GM18517 (cell line): Measurements from ENCODE around the gene SLC2A9.
"Not testable (repeated sequence)": the region's sequence is repeated elsewhere in the genome, so short reads cannot be mapped to it uniquely, and the experiment has no call there.

Experiments
- ATAC-seq: cut with Tn5 transposase; IDR thresholded peaks from one replicate; pipeline ENCODE4 v1.9.1; 2021; ENCODE audit warnings: mild to moderate bottlenecking, moderate library complexity; ENCODE audit not compliant: unreplicated experiment

The SLC2A9 gene

DNA sequence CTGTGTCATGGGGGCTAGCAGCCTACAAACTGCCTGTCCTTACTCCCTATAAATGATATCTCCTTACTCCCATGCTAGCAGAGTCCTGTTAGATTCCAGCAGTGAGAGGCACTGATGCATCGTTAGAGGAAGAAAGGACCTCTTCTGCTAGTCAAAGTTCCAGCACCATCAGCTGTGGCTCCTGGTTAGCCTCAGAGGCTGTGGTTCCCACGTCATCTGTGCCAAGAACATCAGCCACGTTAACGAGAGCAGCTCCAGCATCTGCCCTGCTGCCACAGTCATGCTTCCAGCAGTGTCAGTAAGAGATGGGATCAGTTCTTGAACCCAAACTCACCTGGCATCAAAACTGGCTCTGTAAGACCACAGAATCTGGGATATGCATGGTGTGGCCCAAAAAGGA is 88.5 kb downstream of the SLC2A9 start:
- no peak for ATAC-seq

DNA sequence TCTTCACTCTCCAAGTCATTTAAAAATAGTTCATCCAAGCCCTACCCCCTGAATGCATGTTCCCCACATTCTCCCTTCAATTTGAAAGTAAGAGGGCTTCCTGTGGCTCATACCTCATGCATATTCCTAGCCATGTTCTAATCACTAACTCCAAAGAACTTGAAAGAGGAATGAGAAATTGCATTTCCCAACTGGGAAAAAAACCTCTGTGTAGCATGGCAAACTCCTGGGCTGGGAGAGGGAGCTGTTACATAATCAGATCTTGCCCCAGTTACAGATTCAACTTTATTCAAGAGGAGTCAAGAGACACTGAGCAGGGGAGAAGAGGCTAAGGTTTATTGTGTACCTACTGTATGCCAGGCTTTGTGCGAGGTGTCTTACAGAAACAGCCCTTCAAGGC is 90.2 kb downstream of the SLC2A9 start:
- no peak for ATAC-seq

DNA sequence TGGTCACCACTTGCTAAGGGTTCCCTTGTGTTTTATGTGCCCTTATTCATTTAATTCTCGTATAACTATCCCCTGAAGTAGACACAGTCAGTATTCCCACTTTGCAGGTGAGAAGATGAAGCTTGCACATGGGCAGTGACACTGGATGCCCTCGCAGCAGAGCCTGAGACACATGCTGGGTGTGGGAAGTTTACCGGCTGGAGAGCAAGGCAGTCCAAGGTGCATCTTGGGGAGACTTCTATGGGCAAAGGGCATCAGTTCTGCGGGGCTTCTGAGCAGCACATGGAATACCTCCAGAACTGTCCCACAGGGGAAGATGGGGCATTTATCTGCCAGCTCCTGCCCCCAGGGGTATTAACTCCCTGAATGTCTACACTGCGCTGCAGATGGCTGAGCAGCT is 92.2 kb downstream of the SLC2A9 start:
- no peak for ATAC-seq

DNA sequence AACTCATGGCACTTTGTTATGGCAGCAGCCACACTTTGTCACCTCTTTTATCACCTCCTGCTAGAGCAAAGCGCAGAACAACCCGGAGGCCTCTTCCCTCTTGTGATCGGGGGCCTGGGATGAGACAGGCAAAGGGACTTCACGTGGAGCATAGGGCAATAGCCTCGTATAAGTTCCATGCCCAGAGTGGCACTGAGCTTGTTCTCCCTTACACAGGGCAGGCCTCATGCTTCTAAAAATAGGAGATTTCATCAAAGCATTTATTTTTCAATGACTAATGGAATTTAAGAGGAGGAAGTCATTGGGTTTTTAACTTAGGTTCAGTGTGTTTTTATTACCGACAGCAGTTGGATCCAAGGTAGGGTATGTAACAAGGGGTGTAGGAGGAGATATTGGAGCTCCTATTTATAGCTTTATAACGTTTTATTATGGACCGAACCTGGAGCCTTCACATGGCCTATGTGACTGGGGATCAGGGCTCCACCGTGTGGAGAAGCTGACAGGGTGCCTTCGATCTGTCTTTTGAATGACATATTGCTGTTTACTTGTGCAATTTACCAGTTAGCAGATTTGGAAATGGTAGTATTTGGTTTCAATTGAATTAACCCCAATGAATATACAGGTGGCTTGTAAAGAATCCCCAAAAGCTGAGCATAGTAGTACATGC is 93.8 kb downstream of the SLC2A9 start:
- no peak for ATAC-seq

DNA sequence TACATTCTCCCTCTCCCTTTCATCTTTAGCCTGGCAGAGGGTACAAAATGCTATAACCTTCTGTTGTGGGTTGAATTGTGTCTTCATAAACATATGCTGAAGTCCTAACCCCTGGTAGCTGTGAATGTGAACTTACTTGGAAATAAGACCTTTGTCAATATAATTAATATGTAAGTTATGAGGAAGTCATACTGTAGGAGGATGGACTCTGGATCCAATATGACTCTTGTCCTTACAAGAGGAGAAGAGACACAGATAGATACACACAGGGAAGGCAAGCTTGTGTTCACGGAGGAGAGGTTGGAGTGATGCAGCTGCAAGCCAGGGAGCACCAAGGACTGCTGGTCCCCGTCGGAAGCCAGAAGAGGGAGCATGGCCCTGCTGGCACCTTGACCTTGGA is 94.7 kb downstream of the SLC2A9 start:
- ATAC-seq, result no peak

DNA sequence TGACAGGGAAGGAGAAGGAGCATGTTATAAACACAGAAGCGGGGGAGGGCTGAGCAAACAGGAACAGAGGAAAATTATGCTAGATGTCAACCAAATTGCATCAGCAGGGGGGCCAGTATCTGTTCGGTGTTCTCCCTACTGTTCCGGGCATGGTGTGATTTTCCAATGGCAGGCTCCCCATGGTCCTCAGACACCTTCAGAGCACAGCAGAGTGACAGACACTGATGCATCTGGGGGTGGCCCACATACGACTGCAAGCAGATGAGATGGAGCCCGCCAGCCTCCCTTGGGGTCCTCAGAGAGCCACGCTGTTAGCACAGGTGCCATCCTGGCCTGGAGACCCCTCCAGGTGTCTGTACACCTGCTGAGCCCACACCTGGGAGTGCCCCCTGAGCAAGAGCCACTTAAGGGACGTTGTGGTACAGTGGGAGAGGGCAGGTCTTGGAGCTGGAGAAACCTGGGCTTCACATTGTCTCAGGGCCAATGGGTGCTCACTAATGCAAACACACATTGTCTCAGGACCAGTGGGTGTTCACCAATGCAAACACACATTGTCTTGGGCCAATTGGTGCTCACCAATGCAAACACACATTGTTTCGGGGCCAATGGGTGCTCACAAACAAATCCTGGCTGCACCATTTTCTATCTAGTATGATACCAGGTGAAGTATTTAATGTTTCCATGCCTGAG is 95.4 kb downstream of the SLC2A9 start:
- no peak for ATAC-seq

DNA sequence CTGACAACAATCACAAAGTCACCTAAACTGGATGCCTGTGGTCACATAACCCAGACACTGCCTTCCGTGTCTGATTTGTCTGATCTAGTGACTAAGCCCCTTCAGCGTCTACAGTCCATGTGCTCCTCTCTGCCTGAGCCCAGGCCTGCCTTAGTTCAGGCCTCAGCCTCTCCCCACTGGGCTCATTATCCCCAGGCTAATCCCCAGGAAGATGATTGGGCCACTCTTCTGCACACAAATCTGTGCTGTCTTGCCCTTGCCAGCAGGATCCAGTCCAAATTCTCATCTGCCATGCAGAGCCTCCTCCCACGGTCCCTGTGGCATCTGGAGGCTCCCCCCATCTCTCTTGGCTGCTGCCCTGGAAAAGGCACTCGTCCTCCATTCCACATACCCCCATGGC is 96.5 kb downstream of the SLC2A9 start:
- ATAC-seq, result no peak

DNA sequence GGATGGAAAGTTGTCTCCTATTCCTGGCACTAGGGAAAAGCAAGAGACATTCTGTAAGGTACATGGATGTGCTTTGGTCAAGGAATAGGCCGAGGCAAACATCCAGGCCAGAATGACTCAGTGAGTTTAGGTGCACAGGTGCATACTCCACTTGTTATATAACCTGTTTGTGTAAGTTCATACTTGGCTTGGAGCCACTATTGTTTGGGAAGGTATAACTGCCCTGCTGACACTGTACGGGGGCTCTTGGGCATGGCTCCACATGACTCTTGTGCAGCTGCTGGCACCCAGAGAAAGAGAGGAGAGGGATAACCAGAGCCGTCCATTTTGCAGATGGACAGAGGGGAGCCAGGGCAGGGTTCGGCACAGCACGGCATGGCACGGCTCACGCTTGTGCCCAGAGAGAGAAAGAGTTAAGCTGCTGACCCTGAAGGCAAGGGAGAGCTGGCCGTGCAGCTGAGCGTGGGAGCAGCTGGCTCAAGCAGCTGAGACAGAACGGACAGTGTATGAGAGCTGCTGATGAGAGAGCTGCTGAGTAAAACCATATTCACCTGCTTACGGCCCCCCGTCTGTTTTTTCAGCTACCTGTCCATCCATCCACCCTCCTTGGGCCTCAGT is 98.0 kb downstream of the SLC2A9 start:
- ATAC-seq, result no peak

DNA sequence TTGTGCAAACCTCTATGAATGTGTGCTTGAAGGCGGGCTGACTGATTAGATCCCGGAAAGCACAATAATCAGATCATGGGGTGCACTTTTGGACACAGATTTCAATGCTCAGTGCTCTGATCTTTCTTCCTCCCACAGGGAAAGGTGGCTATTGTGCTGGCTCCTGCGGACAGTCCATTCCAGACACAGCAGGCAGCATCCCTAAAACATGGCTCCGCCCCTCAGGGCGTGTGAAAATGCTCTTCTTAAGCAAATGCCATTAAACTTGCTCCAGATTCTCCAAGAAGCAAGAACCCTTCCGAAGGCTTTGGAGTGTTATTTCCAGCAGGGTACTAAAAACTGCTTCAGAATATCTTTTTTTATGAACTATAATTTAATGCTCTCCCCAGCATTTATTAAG is 100.0 kb downstream of the SLC2A9 start:
- no peak for ATAC-seq

DNA sequence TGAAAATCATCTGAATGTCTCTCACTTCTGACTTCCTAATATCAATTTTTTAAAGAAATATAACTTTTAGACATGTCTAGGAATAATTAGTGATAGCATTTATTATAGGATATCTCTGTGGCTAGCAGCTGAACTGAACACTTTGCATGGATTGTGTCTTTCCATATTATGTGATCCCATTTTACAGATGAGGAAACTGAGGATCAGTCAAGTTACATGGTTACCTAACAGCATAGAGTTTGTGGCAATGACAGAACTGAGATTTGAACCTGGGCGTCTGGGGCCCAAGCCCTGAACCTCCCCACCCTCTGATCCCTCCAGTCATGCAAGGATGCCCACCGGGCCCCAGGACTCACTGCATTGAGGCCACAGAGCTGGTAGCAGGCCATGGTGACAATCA is 101.3 kb downstream of the SLC2A9 start:
- ATAC-seq, result no peak

DNA sequence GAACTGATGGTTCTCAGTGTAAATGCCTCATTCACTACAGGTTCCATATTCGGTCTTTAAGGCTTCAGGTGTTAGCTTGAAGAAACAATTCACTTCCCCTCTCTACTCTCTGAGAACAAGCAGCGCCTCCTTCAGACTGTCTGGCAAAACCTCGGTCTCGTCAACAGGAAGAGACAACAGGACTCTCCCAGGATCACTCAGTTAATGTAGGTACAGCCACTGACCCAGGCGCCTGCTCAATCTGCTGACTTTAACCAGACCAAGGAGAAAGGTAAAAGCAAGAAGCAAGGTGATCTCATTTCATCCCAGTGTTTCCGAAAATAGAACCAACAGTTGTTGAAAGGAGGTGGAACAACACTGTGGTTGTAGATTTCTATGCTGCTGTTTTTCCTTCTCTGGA is 102.2 kb downstream of the SLC2A9 start:
- no peak for ATAC-seq

DNA sequence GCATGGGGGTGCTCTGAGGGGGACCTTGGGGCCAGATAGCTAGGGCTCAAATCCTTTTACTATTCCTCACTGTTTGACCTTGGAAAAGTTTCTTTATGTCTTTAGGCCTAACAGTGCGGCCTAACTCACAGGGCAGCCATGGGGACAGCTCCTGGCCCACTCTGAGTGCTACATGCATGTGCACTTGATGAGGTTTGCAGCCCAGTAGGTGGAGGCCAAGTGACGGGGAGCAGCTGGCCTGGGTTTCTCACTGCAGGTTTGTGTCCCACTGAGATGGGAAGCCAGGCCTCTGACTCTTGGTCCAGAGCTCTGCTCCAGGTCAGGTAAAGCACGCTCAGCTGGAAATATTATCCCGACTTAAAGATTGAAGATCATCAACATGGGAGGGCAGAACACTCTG is 102.8 kb downstream of the SLC2A9 start:
- ATAC-seq, result no peak

DNA sequence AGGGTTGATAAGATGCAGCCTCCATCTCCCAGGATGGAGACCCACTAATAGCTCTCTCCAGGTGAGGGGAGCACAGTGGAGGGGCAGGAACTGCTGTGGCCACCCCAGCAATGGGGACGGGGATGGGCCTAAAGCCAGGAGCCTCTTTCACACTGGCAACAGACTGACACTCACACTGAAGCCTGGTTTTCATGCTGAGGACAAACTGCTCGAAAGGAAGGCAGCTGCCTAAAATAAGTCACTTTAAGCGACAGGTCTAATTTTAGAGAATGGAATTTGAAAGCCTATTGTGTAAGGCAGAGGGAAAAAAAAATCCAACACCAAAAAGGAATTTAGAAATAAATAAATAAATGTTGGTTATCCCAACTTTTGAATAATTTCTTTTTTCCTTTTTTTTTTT is 104.4 kb downstream of the SLC2A9 start:
- ATAC-seq, result no peak

DNA sequence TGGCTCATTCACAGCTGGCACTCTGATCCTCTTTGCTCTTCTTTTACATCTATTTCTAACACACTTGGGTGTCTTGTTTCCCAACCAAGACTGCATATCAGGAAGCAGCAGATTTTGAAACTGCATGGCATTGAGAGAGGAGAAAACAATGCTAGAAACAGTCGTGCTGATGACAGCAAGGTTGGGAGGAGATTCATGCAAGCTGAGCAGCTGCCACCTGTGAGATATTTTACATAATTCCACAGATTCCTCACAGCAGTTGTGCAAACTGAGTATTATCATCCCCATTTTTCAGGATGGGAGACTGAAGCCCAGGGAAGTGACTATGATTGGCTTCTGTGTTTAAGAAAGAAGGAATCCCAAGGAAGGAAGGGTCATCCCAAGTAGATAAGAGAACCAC is 105.0 kb downstream of the SLC2A9 start:
- no peak for ATAC-seq

DNA sequence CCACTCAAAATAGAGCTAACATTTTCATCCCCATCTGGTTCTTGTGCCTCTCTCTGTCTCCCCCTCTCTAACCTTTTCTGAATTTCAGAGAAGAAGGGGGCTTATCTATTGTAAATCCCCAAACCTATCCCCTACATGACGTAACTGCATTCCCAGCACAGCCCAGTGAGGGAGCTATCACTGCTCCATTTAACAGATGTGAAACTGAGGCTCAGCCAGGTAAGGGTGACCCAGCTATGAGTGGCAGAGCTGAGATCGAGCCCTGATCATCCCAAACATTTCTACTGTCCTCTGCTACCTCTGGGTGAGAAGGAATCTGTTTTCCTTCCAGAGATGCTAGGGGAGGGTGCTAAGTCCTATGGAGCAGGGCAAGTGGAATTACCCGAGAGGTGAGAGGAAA is 107.5 kb downstream of the SLC2A9 start:
- no peak for ATAC-seq

DNA sequence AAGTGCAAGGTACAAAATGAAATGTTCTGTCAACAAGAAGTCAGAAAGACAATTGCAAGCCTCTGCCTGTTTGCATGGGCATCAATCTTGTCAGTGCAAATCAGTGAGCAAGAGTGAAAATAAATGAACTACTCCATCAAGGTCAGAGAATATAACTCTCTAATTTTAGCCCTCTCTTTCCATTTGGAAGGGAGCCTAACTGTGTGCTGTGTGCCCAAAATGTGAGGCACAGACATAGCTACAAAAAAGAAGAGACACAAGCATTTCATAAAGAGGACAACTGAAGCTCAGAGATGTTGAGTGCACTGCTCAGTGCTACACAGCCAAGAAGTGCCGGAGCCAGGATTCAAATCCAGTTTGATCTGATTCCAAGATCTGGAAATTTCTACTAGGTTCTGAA is 114.3 kb downstream of the SLC2A9 start:
- ATAC-seq, result no peak

DNA sequence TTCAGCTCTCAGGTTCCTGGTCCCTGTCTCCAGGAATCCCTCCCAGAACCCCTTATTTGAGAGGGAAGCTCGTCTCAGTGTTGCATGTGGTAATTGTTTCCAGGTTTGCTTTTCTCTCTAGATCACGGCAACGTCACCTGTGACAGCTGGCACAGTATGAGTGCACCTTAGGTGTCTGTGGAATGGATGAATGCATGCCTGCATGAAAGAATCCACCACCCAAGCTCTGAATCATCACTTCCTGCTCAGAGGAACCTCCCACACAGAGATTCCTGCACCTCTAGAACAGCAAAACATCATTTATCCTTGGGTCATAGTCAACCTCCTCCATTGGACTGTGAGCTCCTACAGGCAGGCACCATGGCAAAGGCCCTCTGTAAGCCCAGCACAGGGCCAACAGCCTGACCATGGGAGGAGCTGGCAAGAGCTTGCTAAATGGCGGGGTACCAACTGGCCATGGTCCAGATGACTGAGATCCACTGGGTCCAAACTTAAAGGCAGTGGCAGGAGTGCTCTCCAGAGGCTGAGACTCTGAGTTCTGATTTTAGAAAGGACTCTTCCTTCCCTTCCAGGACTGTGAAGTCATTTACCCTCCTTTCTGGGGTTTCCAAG is 116.2 kb downstream of the SLC2A9 start:
- no peak for ATAC-seq

DNA sequence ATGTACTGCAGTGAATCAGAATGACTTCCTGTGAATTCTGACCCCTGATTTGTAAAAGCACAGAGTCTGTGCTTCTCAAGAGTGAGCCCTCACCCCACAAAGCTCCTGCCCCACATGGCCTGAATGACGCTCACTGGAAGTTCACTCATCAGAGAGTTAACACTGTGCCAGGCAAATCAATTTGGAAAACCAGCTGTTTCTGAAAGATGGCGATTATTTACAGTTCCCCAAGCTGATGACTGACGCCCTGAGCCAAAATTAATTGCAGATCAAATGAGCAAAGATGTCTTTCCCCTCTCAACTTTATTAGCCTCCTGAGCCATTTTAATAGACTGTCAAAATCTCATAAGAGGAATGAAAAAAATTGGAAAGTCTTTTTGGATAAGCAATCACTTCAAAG is 118.0 kb downstream of the SLC2A9 start:
- ATAC-seq, result no peak

DNA sequence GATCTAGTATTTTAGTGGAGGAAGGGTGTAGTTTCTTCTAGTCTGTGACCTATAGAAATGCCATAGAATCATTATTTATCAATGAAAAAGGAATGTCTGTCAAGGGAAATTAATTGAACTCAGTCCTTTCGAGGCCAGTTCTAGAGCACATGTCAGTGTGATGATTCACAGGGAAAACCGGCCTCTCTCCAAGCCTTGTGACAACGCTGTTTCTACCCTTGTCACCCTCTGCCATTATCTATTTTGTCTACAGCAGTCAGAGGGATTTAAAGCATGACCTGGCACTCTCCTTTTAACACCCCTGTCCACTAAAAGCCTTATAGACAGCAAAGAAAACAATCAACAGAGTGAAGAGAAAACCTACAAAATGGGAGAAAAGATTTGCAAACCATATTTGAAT is 120.0 kb downstream of the SLC2A9 start:
- ATAC-seq, result no peak

DNA sequence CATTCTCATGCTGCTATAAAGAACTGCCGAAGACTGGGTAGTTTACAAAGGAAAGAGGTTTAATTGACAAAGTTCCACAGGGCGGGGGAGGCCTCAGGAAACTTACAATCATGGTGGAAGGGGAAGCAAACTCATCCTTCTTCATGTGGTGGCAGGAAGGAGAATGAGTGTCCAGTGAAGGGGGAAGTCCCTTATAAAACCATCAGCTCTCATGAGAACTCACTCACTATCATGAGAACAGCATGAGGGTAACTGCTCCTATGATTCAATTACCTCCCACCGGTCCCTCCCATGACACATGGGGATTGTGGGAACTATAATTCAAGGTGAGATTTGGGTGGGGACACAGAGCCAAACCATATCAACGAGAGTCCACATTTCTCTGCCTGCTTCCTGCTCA is 120.7 kb downstream of the SLC2A9 start:
- ATAC-seq, result not testable (repeated sequence)

DNA sequence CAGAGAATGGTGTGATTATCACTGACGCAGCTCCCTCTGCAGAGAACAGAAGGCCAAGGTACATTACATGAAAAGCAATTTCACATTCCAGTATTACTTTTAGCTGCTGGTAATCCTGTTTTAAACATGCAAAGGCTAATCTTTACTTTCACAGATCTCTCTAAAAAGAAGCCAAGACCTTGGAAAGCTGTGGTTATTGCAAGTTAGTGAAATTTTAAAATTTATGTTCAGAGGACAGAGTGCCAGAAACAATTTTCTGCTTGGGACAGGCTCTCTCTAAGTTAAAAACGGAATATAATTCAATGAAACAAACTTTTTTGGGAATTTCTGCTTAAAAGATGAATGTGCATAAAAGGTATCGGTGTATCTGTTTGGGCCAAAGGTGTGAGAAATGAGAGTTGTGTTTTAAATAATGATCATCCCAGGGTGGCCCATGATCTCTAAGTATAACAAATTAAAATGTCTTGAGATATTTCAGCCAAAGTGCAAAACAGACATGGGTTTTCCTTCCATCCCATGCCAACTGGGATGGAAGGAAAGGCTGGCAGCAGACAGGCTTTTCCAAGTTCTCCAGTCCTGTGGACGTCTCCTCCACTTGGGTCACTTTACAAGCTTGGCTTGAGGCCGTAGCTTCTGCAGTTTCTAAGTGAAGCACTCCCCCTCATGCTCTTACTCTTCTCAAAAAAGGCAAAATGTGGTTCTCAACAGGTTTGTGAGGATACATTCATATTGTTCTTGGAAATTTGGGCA is 121.8 kb downstream of the SLC2A9 start:
- no peak for ATAC-seq
